GM21515 (cell line): ENCODE data around the gene LTBP4.
A peak's percentile ranks its signal among the peaks of the same experiment; 100 is the strongest.

Source experiments
- ATAC-seq: cut with Tn5 transposase; IDR thresholded peaks from one replicate; pipeline ENCODE4 v1.9.1; 2021; ENCODE audit not compliant: unreplicated experiment

LTBP4 gene

GRCh38 chr19:40662925-40663694 is 61.9 kb downstream of the LTBP4 start:
- peak; percentile 80 for ATAC-seq

DNA sequence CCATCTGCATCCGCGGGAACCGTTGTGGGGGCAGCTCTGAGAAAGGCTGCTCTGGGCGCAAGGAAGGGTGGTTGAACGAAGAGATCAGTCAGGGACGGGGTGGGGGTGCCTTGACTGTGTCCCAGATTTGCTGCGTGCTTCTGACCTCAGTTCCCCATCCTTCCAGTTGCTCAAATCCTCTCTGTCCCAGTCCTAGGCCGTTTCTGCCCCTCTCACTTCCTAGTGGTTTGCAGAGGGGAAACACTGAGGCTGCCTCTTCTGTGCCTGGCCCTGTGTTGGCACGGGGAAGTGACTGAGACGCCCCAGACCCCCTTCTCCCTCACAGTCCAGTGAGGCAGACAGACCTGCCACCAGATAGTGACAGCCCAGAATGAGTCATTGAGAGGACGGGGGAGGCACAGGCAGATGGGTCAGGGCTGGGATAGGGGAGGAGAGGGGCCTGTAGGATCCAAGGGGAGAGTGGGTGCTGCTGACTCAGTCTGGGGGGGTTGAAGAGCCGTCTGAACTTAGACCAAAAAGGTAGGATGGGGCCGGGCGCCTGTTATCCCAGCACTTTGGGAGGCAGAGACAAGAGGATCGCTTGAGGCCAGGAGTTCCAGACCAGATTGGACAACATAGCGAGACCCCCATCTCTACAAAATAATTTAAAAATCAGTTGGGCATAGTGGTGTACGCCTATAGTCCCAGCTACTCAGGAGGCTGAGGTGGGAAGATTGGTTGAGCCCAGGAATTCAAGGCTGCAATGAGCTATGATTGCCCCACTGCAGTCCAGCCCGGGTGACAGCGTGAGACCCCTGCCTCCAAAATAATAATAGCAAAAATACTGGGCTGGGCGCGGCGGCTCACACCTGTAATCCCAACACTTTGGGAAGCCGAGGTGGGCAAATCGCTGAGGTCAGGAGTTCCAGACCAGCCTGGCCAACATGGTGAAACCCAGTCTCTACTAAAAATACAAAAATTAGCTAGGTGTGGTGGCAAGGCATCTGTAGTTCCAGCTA is 62.8 kb downstream of the LTBP4 start:
- ATAC-seq, result no peak

DNA sequence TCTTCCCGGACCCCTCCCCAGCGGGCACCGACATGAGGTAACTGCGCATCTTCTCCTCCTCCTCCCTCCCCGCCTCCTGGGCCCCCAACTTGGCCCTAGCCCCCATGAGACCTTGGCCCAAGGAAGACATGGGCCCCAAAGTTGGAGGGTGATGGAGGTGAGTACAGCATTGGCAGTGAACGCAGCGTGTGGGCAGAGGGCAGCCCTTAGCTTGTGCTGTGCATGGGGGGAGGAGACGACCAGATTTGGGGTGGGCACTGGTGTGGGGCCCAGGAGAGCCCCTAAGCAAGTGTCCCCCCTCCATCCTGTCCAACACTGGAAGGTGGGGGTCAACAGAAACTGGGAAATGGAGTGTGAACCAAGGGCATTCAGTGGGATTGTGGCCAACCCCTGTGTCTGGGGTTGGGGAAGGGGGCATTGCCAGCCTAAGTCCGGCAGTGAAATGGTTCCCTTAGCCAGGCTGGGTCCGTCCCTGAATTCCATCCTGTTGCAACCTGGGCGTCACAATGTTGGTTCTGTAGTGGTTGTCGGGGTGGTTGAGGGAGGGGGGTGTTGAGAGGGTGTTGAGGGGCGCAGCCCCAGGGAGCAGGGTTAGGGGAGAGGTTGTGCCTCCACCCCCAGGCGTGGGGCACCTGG is 65.8 kb downstream of the LTBP4 start:
- no peak for ATAC-seq

GRCh38 chr19:40667602-40668001 is 66.4 kb downstream of the LTBP4 start:
- no peak for ATAC-seq

DNA sequence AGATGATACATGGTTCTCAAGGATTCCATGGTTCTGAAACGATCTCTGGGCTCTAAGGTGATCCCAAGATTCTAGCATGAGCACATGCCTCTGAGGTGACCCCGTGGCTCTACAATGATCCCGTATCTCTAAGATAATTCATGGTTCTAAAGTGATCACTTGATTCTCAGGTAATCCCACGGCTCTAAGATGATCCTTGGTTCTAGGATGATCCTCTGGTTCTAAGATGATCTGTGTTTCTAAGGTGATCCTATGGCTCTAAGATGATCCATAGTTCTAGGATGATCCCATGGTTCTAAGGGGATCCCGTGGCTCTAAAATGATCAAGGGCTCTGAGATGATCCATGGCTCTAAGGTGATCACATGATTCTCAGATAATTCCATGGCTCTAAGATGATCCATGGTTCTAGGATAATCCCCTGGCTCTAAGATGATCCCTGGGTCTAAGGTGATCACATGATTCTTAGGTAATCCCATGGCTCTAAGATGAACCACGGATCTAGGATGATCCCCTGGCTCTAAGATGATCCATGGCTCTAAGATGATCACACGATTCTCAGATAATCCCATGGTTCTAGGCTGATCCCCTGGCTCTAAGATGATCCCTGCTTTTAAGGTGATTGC is 67.9 kb downstream of the LTBP4 start:
- ATAC-seq, result no peak

DNA sequence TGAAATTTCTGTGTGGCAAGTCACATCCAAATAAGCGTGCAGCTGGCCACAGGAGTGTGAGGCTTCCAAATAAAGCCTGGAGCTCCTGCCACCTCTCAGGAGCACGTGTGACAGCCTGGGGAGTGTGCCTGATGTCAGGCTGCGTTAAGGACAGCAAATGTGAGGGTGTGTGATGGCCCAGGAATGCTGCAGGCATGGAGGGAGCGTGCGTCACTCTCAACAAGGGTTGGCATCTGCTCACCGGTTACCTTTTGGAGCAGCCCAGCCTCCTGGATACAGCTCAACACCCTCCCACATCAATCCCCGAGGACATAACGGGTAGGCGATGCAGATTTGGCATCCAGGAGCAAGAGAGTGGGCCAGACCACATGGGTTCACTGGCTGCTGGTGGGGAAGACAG is 70.2 kb downstream of the LTBP4 start:
- no peak for ATAC-seq

- no peak for ATAC-seq
Observed at GRCh38 chr19:40672038-40672437, 70.9 kb downstream of the LTBP4 start.

DNA sequence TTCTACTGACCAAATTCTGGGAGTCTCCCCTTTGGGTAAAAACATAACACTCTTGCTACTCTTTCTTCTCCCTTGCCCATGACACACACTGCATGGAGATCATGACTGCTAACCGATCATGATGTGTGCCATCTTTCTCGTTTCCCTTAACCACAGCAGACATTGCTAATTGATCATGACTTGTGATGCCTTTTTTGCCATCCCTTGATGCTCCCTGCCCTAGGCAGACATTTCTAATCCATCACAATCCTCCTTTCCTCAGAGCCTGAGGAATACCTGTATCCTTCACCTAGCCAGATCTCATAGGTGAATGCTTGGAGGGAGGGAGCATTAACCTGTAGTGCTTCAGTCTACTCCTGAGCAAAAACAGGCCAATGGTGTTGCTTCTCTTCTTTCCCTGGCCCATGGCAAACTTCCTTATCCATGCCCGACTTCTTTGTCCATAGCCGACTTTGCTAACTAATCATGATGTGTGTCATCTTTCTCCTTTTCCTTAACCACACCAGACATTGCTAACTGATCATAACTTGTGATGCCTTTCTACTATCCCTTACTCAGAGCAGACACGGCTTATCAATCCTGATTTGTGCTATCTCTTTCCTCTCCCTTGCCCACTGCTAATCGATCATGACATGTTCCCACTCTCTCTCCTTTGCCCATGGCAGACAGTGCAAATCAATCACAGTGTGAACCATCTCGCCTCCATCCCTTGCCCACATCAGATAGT is 71.6 kb downstream of the LTBP4 start:
- no peak for ATAC-seq

DNA sequence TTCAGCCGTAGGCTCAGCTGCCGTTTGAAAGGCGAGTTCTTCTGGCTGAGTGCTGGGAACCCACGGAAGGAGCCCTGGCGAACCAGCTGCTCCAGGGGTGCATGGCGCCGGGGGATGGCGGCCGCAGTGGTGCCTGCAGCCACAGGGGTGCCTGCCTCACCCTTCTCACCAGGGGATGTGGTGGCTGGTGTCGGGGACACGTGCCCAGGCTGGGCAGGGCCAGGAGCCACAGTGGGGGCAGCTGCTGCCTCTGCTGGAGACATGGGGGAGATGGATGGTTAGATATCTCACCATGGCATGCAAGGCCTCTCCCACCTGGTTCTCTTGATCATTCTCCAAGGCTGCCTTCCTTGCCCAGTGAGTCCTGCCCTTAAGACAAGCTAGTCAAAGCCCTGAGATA is 72.2 kb downstream of the LTBP4 start:
- ATAC-seq, result no peak

- no peak for ATAC-seq
Observed at GRCh38 chr19:40674291-40674690, 73.1 kb downstream of the LTBP4 start.

DNA sequence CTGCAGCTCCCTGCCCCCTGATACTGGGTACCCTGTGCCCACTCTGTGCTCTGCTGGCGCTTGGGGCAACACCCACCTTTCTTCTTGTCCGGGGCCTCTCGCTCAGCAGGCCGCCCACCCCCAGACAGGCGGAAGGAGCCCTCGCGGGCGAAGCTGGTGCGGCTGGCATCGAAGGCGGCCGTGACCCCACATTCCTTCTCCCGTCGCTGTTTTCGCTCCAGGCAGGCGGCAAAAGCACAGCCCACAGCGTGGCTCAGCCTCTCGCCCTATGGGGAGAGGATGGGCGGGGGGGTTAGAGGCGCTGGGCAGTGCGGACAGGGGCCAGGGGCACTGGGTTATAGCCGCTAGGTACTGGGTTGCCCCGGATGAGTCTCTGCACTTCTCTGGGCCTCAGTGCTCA is 76.0 kb downstream of the LTBP4 start:
- no peak for ATAC-seq
